GM19193 (cell line): Measurements from ENCODE around the gene FOXD1.

Experiments
- POLR2A ChIP-seq: IDR thresholded peaks from 4 replicates; pipeline ENCODE4 v1.6.1; 2011; ENCODE audit not compliant: insufficient read depth, insufficient read length; ENCODE audit errors: extremely low read depth

The FOXD1 gene

DNA sequence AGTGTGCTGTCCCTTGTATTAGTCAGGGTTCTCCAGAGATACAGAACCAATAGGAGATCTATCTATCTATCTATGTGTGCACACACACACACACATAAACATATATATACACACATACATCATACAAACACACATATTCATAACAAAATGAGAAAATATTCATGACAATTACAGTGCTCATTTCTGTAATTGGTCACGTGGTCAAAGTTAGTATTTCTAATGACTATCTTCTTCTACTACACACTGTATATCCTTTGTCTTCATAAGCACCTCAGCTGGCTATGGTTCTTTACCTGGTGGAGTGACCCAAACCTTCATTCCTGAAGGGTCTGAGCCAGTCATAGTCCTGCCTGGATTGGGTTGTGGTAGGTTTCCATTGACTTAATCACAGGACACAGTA is 31.9 kb upstream of the FOXD1 start:
- TF ChIP-seq POLR2A = no peak

DNA sequence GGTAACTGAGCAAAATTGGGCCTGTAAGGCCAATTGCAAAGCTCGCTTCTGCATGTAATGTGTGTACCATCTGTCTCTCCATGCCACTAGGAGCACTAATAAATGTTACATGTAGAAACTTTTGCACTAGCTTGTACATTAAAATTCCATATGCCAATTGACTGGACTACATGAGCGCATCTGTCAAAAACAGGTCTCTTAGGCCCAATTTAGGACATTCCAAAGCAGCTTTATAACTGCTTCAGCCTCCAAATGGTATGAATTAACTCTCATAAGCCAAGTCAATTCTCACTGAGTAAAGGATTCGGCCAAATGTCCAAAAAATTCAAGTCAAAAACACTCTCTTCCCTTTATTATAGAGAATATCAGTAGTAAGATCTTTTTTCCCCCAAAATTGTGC is 23.5 kb upstream of the FOXD1 start:
- no peak for TF ChIP-seq POLR2A

DNA sequence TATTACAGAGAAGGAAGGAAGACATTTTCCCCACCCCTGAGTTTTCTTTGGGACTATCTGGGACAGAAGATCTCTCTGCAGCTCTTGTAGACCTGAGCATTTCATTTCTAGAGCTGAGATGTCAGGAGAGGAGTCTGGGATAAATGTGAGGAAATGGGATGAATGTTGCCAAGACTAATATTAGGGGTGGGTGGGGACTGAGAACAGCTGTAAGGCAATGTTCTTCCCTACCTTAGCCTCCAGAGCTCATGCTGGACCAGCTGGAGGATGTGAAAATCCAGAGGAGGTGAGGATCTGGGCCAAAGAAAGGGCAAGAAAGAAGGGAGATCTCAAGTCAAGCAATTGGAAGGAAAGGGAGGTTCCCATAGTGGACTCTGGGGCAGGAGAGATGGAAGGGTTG is 23.1 kb upstream of the FOXD1 start:
- TF ChIP-seq POLR2A = no peak

DNA sequence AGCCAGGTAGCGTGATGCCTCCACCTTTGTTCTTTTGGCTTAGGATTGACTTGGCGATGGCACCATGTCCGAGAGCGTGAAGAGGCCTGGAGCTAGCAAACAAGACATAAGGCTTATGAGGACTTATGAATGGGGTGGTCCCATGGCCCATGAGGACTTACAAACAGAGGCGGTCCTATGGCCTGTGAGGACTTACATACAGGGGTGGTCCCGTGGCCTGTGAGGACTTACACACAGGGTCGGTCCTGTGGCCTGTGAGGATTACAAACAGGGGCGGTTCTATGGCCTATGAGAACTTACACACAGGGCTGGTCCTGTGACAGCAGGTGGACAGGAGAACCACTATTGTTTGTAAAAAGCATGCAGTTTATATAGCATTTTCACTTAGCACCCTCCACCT is 21.3 kb upstream of the FOXD1 start:
- TF ChIP-seq POLR2A = no peak

DNA sequence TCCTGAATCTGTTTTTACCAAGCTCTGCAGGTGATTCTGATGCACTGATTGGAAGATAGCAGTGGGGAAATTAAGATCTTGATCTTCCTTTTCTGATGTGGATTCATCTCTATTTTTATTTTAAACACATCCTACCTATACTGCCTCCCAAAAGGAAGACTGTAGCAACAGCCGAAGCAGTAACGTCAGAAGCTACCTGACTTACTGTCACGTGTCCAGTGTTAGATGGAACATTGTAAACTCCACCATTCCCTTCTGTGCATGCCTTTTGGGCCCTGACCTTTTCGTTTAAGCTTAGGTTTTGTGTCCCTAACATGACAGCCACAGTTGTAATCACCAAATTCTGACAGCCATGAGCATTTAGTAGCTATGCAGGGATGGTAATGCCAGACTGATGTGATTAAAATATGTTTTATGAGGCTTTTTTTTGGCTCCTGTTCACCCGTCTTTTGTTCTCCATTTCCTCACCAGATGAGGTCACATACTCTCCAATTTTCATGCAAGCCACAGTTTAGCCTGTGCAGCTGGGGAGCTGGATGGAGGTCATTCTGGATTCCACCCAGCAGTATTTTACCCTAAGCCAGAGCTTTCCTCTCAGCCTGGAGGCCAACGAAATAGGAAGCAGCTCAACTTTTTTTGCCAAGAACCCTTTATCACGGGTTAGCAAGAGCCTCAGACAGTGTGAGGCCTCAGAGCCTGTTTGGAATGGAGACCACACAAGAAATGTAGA is 15.6 kb upstream of the FOXD1 start:
- no peak for TF ChIP-seq POLR2A

DNA sequence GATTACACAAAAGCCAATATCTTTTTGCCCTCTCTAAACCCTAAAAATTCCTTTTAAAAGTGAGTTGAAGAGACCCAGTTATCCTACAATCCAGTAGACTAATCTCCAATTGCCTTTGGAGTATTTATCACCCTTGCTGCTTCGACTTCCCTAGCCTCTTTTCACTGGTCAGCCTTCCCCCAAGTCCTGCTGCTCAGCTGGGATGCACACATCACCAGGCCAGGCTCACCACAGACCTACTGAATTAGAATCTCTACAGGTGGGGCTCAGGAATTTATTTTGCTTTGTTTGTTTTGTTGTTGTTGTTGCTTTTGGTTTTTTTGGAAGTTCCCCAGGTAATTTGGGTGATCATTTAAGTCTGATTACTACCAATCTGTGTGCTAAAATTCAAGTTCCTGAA is 11.6 kb upstream of the FOXD1 start:
- TF ChIP-seq POLR2A = no peak

DNA sequence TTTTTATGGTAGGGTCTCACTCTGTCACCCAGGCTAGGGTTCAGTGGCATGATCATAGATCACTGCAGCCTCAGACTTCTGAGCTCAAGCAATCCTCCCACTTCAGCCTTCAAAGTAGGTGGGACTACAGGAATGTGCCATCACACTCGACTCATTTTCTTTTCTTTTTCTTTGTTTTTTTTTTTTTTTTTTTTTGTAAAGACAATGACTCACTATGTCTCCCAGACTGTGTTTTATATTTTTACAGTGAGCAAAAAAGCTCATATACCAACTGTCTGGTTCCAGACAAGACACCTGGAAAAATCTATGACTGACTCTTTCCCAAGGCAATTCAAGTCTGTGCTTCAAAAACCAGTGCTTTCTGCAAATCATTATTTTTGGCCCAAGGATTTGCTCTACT is 10.8 kb upstream of the FOXD1 start:
- TF ChIP-seq POLR2A = no peak

DNA sequence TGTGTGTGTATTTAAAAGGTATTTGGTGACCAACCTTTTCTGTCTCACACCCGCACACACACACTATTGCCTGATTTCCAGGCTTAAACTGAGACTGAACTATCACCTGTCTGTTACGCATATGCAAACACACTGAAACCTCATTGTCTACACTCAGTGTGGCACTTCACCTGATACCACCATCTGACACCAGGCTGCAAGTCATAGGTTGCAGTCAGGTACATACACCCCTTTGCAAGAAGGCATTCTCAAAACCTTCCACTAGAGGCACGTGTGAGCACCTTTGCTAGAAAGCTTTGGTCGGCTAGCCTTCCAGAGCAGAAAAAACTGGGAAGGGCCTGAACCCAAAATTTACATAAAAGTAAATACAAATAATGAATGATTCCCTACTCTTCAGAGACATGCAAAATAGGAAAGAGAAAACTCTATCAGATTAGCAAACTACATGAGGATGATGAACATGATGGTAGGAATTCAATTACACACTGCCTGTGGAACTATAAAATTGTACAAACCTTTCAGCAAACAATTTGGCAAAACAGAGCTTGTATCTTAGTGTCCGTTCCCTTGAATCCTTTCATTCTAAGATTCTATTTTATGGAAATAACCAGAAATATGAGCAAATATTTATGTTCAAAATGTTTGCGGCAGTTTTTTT is 5.9 kb upstream of the FOXD1 start:
- TF ChIP-seq POLR2A = no peak

DNA sequence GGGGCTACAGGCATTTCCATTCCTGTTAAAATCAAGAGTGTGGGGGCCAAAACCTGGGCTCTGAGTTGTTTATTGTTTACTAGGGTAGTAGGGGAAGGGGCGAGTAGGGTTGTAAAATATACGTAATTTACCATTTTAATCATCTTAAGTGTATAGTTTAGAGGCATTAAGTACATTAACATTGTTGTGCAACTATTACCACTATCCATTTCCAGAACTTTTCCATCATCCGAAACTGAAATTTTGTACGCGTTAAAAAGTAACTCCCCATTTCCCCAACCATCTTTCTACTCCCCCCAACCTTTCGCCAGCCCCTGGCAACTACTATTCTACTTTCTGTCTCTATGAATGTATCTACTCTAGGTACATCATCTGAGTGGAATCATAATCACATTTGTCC is 3.6 kb upstream of the FOXD1 start:
- TF ChIP-seq POLR2A = no peak

DNA sequence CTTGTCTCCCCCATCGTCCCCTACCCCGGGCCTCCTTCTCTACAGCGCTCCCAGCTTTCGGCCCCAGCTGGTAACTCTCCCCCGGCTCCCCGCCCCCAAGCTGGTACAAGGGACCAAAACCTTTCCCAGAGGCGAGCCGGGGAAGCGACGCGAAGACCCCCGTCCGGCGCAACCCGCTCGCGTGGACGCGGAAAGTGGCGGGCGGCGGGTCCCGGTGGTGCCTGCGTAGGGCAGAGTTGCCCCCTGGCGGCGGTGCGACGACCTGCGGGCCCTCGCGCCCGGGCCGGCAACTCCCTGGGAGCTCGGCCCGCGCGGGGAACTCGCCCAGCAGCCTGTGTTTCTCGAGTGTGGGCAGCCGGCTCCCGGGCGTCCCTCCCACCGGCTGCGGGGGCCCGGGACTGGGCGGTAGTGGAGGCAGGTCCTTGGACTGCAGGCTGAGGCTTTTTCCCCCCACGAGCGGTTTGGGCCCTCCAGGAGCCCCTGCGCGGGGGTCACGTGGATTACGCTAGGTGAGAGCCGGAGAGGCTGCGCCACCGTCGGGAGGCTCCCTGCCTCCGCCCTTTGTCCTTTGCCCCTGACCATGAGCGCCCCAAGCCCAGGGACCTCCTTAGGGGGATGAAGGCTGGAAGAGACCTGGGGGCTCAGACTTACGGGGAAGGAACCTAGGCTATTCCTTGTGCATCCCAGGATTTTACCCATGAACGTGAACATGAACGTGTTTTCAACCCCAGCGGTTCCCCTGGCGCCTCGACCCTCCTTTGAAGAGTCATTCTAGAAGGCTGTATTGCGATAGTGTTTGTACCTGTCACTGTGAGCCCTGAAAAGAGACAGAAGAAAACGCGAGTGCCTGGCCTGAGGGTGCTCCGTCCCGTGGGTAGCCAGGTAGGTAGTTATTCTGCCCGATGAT is 2.9 kb upstream of the FOXD1 start:
- TF ChIP-seq POLR2A = no peak

DNA sequence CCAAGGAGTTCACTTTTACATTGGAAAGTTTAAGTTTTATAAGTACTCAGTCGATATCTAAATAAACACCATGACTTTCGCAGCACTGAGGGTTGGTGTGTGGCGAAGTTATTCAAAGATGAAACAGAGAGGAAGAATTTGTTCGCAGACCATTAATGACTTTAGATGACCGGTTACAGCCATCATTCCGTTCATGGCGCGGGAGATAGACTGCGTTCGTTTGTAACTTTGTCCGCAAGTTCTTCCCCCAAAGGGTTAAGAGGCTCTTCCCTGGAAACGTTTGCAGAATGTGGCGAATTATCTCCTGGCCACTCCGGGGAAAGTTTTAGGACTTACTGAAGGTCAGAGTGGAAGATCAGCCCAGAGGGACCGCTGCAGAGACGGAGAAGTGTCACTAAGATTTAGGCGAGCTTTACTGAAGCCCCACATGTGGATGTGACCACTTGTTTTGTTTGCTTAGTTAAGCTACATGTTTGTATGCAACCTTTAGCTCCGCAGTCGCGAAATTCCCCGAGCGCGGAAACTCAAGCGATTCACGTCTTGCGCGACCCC is 2.2 kb upstream of the FOXD1 start:
- TF ChIP-seq POLR2A = no peak

DNA sequence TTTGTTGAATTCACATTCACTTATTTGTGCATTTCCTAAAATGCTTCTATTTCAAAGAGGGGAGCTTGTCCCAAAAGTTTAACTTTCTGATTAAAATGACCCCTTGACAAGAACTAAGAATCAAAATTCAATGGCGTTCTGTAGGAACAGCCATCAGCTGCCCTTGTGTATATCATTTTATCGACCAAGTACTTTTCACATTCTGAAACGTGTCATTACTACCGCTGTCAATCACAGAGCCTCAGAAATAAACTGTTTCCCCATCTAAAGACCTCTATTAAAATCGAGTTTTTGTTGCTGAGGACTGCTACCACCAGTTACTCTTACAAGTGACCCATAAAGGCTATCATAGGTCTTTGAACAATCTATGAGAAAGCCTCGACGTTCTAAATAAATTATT is 1.6 kb upstream of the FOXD1 start:
- no peak for TF ChIP-seq POLR2A

DNA sequence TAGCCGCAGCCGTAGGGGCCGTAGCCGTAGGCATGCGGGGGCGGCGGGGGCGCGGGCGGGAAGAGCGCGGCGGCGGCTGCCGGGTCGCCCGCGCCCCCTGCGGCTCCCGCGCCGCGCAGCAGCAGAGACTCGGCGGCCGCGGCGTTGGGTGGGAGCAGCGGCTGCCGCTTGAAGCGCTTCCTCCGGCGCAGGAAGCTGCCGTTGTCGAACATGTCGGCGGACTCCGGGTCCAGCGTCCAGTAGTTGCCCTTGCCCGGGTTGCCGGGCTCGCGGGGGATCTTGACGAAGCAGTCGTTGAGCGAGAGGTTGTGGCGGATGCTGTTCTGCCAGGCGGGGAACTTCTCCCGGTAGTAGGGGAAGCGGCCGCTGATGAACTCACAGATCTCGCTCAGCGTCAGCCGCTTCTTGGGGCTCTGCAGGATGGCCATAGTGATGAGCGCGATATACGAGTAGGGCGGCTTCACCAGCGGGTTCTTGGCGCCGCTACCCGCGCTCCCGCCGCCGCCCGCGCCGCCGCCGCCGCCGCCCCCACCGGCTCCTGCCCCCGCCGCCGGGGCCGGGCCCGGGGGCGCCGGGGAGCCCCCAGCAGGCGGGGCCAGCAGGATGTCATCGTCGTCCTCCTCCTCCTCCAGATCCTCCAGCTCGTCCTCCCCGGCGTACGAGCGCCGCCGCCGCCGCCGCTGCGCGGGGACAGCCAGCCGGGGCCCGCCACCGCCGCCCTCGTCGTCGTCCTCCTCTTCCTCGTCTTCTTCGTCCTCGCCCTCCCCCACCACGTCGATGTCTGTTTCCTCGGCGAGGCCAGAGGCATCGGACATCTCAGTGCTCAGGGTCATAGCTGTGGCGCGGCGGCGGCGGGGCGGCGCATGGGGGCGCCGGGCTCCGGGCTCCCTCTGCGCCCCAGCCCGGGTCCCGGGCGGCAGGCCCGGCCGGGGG is 781 bp downstream of the FOXD1 start:
- no peak for TF ChIP-seq POLR2A

DNA sequence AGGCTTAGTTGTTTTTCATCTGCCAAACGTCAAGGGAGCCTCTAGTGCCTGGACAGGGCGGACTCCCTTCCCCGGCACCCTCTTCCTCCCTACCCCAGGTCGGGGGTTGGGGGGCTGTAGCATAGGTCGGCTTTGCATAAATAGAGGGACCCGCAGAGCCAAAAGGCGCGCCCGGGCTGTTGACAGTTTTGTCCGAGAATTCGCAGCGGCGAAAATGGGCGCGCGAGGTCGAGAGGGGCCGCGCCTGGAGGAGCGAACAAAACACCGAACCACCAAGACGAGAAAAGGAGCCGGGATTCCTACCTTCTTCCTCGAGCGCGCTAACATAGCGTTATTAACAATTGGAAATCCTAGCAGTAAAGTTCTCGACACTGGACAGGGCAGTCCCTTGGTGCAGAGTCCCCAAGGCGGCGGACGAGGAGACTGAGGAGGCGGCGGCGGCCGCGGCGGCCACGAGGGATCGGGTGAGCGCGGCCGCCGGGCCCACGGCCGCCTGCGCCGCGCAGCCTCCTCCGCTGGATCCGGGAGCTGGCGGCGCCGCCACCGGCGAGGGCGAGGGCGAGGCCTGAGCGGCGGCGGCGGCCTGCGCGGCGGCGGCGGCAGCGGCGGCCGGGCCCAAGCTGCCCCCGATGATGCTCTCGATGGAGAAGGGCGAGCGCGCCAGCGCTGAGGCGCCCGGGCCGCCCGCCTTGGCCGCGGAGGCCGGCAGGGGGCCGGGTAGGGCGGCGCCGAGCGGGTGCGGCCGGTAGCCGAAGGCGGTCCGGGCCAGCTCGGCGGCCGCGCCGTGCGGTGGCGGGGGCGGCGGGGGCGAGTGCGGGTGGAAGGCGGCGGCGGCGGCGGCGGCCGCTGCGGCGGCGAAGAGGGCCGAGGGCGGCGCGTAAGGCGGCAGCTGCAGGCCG is 1.7 kb downstream of the FOXD1 start:
- TF ChIP-seq POLR2A = no peak
